Measurements from ENCODE around the gene SLA2.

GRCh38 chr20:36653456-36653855 is 7.5 kb upstream of the SLA2 start:
- TF ChIP-seq, protein P1, sequence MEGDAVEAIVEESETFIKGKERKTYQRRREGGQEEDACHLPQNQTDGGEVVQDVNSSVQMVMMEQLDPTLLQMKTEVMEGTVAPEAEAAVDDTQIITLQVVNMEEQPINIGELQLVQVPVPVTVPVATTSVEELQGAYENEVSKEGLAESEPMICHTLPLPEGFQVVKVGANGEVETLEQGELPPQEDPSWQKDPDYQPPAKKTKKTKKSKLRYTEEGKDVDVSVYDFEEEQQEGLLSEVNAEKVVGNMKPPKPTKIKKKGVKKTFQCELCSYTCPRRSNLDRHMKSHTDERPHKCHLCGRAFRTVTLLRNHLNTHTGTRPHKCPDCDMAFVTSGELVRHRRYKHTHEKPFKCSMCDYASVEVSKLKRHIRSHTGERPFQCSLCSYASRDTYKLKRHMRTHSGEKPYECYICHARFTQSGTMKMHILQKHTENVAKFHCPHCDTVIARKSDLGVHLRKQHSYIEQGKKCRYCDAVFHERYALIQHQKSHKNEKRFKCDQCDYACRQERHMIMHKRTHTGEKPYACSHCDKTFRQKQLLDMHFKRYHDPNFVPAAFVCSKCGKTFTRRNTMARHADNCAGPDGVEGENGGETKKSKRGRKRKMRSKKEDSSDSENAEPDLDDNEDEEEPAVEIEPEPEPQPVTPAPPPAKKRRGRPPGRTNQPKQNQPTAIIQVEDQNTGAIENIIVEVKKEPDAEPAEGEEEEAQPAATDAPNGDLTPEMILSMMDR (IDR thresholded peaks at IDR 0.05; ENCODE audit: poor library complexity, severe bottlenecking) = no peak
- TF ChIP-seq TAF1 (IDR thresholded peaks at IDR 0.05; ENCODE audit: low read depth) (no peak), POLR2AphosphoS5 (IDR thresholded peaks at IDR 0.05) (no peak), EP300 (conservative IDR thresholded peaks at IDR 0.05; ENCODE audit: poor library complexity, severe bottlenecking) (no peak), MXI1 (conservative IDR thresholded peaks at IDR 0.05; ENCODE audit: poor library complexity, severe bottlenecking) (no peak), EZH2 (IDR thresholded peaks at IDR 0.05; ENCODE audit: borderline replicate concordance, insufficient read depth, low read length, poor library complexity, severe bottlenecking) (no peak), RAD21 (conservative IDR thresholded peaks at IDR 0.05) (no peak)
- TF ChIP-seq, protein P2, sequence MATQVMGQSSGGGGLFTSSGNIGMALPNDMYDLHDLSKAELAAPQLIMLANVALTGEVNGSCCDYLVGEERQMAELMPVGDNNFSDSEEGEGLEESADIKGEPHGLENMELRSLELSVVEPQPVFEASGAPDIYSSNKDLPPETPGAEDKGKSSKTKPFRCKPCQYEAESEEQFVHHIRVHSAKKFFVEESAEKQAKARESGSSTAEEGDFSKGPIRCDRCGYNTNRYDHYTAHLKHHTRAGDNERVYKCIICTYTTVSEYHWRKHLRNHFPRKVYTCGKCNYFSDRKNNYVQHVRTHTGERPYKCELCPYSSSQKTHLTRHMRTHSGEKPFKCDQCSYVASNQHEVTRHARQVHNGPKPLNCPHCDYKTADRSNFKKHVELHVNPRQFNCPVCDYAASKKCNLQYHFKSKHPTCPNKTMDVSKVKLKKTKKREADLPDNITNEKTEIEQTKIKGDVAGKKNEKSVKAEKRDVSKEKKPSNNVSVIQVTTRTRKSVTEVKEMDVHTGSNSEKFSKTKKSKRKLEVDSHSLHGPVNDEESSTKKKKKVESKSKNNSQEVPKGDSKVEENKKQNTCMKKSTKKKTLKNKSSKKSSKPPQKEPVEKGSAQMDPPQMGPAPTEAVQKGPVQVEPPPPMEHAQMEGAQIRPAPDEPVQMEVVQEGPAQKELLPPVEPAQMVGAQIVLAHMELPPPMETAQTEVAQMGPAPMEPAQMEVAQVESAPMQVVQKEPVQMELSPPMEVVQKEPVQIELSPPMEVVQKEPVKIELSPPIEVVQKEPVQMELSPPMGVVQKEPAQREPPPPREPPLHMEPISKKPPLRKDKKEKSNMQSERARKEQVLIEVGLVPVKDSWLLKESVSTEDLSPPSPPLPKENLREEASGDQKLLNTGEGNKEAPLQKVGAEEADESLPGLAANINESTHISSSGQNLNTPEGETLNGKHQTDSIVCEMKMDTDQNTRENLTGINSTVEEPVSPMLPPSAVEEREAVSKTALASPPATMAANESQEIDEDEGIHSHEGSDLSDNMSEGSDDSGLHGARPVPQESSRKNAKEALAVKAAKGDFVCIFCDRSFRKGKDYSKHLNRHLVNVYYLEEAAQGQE (IDR thresholded peaks at IDR 0.05; ENCODE audit: borderline replicate concordance) = no peak

Data from neural cell (in vitro differentiated cells).